ENCODE results near the gene KHDRBS2. TPM values are rescaled to one million over a fixed set of nuclear protein-coding genes. Genes with fewer than 3 reads are reported as not detected.

Gene KHDRBS2
- total RNA-seq, 1 donor from 2014 or later = not detected

GRCh38 chr6:61857541-61857940, 428.5 kb downstream of the KHDRBS2 start:
- TF ChIP-seq CTCF (IDR thresholded peaks at IDR 0.05; ENCODE audit: insufficient read depth, low read depth, low read length) (no peak), EZH2 (IDR thresholded peaks at IDR 0.05; ENCODE audit: insufficient read depth, low read length) (no peak)
- no peaks in the 10 kb centered on the region for H3K36me3 Mint-ChIP-seq (ENCODE audit: low read depth, unreplicated experiment)
- Histone ChIP-seq H3K9ac (ENCODE audit: low read length) (no peak overlapping the region), H2AFZ (ENCODE audit: low read depth, low read length) (no peak overlapping the region), H3K27me3 (ENCODE audit: insufficient read depth, low read length) (no peaks in the 10 kb centered on the region), H3K4me1 (ENCODE audit: insufficient read depth, low read length) (no peaks in the 10 kb centered on the region), H3K36me3 (ENCODE audit: insufficient read depth, low read length) (no peaks in the 10 kb centered on the region), H3K9me3 (ENCODE audit: insufficient read depth, low read depth, low read length) (peaks cover 3% of the 10 kb centered on the region), H3K4me2 (ENCODE audit: low read length) (no peak overlapping the region), H3K27ac (ENCODE audit: low read depth, low read length) (no peak overlapping the region), H3K4me3 (ENCODE audit: insufficient read depth, low read depth, low read length) (no peak overlapping the region), H4K20me1 (ENCODE audit: insufficient read depth, low read length) (no peaks in the 10 kb centered on the region), H3K79me2 (ENCODE audit: insufficient read depth, low read length) (no peaks in the 10 kb centered on the region)
- H3K4me3 Mint-ChIP-seq (ENCODE audit: unreplicated experiment) = no peak overlapping the region
- no peak for FAIRE-seq
- H3K27ac Mint-ChIP-seq (ENCODE audit: unreplicated experiment) = no peak overlapping the region
- H3K9me3 Mint-ChIP-seq (ENCODE audit: unreplicated experiment) = peaks cover 3% of the 10 kb centered on the region
- no peaks in the 10 kb centered on the region for H3K27me3 Mint-ChIP-seq (ENCODE audit: low read depth, unreplicated experiment)
- DNase-seq (ENCODE audit: low read depth) = no peak
- no peaks in the 10 kb centered on the region for H3K4me1 Mint-ChIP-seq (ENCODE audit: low read depth, unreplicated experiment)

GRCh38 chr6:61841958-61842357, 444.1 kb downstream of the KHDRBS2 start:
- Histone ChIP-seq H3K9me3 (ENCODE audit: insufficient read depth, low read depth, low read length) (peaks cover 3% of the 10 kb centered on the region), H3K36me3 (ENCODE audit: insufficient read depth, low read length) (no peaks in the 10 kb centered on the region), H3K27me3 (ENCODE audit: insufficient read depth, low read length) (no peaks in the 10 kb centered on the region), H4K20me1 (ENCODE audit: insufficient read depth, low read length) (no peaks in the 10 kb centered on the region), H3K9ac (ENCODE audit: low read length) (no peak overlapping the region), H3K4me1 (ENCODE audit: insufficient read depth, low read length) (no peaks in the 10 kb centered on the region), H3K27ac (ENCODE audit: low read depth, low read length) (no peak overlapping the region), H3K4me3 (ENCODE audit: insufficient read depth, low read depth, low read length) (no peak overlapping the region), H2AFZ (ENCODE audit: low read depth, low read length) (no peak overlapping the region), H3K4me2 (ENCODE audit: low read length) (no peak overlapping the region), H3K79me2 (ENCODE audit: insufficient read depth, low read length) (no peaks in the 10 kb centered on the region)
- no peaks in the 10 kb centered on the region for H3K36me3 Mint-ChIP-seq (ENCODE audit: low read depth, unreplicated experiment)
- TF ChIP-seq EZH2 (IDR thresholded peaks at IDR 0.05; ENCODE audit: insufficient read depth, low read length) (no peak), CTCF (IDR thresholded peaks at IDR 0.05; ENCODE audit: insufficient read depth, low read depth, low read length) (no peak)
- no peak for FAIRE-seq
- DNase-seq (ENCODE audit: low read depth) = no peak
- H3K27ac Mint-ChIP-seq (ENCODE audit: unreplicated experiment) = no peak overlapping the region
- no peaks in the 10 kb centered on the region for H3K27me3 Mint-ChIP-seq (ENCODE audit: low read depth, unreplicated experiment)
- H3K9me3 Mint-ChIP-seq (ENCODE audit: unreplicated experiment) = no peaks in the 10 kb centered on the region
- H3K4me1 Mint-ChIP-seq (ENCODE audit: low read depth, unreplicated experiment) = no peaks in the 10 kb centered on the region
- H3K4me3 Mint-ChIP-seq (ENCODE audit: unreplicated experiment) = no peak overlapping the region

GRCh38 chr6:61835237-61835636, 450.8 kb downstream of the KHDRBS2 start:
- Histone ChIP-seq H2AFZ (ENCODE audit: low read depth, low read length) (no peak overlapping the region), H3K36me3 (ENCODE audit: insufficient read depth, low read length) (no peaks in the 10 kb centered on the region), H3K4me3 (ENCODE audit: insufficient read depth, low read depth, low read length) (no peak overlapping the region), H4K20me1 (ENCODE audit: insufficient read depth, low read length) (no peaks in the 10 kb centered on the region), H3K79me2 (ENCODE audit: insufficient read depth, low read length) (no peaks in the 10 kb centered on the region), H3K9me3 (ENCODE audit: insufficient read depth, low read depth, low read length) (peaks cover 3% of the 10 kb centered on the region), H3K27me3 (ENCODE audit: insufficient read depth, low read length) (no peaks in the 10 kb centered on the region), H3K9ac (ENCODE audit: low read length) (no peak overlapping the region), H3K4me1 (ENCODE audit: insufficient read depth, low read length) (no peaks in the 10 kb centered on the region), H3K27ac (ENCODE audit: low read depth, low read length) (no peak overlapping the region), H3K4me2 (ENCODE audit: low read length) (no peak overlapping the region)
- TF ChIP-seq EZH2 (IDR thresholded peaks at IDR 0.05; ENCODE audit: insufficient read depth, low read length) (no peak), CTCF (IDR thresholded peaks at IDR 0.05; ENCODE audit: insufficient read depth, low read depth, low read length) (no peak)
- DNase-seq (ENCODE audit: low read depth) = no peak
- Mint-ChIP-seq H3K4me1 (ENCODE audit: low read depth, unreplicated experiment) (no peaks in the 10 kb centered on the region), H3K27ac (ENCODE audit: unreplicated experiment) (no peak overlapping the region), H3K4me3 (ENCODE audit: unreplicated experiment) (no peak overlapping the region), H3K27me3 (ENCODE audit: low read depth, unreplicated experiment) (no peaks in the 10 kb centered on the region), H3K9me3 (ENCODE audit: unreplicated experiment) (no peaks in the 10 kb centered on the region), H3K36me3 (ENCODE audit: low read depth, unreplicated experiment) (no peaks in the 10 kb centered on the region)
- FAIRE-seq = no peak

Data from astrocyte (in vitro differentiated cells and primary cell).